GM19438 (cell line): Measurements from ENCODE around the gene WFDC1.
"Not testable (repeated sequence)": the region's sequence is repeated elsewhere in the genome, so short reads cannot be mapped to it uniquely, and the experiment has no call there.

Experiments used
- ATAC-seq: cut with Tn5 transposase; IDR thresholded peaks from one replicate; pipeline ENCODE4 v1.9.1; 2021; ENCODE audit warnings: low read depth; ENCODE audit not compliant: unreplicated experiment

WFDC1 gene

DNA sequence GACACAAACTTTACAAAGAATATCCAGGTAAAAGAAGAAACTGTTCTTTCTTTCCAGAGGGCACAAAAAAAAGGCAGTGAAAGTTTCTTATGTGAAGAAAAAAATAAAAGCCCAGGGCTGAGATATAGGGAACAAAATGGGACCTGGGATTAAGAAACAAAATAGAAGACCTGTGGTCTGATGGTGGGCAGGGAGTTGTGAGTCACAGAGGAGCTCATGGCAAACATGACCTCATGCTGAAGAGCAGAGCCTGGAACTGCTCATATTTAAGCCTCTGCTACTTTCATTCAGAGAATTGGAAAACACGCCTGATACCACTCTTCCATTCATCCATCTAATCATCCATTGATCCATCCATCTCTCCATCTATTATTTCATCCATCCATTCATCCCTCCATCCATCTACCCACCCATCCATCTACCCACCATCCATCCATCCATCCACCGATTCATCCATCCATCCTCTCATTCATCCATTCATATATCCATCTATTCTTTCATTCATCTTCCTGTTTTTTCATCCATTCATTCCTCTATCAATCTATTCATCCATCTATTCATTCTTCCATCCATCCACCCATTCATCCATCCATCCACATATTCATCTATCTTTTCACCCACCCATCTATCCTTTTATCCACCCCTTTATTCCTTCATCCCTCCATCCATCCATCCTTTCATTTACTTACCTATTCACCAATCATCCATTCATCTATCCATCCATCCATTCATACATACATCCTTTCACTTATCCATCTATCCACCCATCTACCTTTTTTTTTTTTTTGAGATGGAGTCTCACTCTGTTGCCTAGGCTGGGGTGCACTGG lies 30.0 kb downstream of the WFDC1 start:
- ATAC-seq = no peak

DNA sequence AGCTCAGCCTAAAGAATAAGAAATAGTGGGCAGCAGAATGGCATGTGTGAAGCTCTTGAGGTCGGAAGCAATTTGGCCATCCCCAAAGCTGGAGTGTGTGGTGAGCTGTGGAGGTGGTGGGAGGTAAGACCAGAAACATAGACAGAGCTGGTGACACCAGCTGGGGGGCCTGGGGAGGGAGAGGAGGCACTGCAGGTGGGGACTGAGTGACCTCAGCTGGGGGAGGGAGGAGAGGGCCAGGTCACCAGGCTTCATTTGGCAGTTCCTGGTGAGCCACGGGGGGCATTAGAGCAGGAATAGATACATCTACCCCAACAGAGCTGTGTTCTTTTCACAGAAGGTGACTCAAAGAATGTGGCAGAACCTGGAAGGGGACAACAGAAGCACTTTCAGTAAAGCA lies 31.9 kb downstream of the WFDC1 start:
- no peak for ATAC-seq

DNA sequence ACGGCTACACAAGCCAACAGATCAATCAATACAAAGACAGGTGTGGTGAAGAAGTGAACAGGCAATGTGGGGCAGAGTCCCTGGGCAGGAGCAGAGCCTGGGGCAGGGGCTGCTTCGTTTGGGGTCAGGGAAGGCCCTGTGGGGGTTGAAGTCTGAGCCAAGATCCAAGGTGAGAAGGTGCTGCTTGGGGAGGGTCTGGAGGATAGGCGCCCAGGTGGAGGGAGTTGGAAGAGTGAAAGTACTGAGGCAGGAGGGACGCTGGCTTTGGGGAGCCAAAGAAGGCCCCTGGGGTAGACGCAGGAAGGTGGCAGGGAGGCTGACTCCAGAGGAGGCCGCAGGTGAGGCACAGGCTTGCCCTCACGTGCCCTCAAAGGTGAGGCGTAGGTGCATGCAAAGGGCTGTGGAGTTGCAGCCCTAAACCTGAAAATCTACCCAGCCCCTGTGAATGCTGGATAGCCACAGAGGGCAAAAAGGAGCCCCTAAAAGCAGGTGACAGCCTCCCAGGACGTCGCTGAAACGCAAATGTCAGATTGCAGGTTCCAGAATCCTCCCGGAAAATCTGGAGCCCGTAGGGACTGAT lies 33.3 kb downstream of the WFDC1 start:
- ATAC-seq = no peak

DNA sequence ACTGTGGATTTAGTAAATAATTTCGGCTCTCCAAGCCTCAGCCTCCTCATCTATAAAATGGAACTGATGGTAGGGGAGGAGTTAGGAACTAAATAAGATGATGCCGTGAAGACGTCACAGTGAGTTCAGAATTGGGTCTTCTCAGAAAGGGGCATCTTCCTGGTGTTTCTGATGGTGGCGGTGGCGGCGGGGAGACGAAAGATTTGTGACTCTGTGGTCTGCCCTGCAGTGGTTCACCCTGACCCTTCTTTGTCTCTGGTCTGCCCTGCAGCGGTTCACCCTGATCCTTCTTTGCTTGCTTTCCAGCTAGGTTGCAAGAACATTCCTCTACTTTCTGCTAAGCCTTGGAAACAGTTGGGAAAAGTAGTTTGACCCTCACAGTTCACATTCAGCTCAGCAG lies 34.3 kb downstream of the WFDC1 start:
- ATAC-seq = no peak

DNA sequence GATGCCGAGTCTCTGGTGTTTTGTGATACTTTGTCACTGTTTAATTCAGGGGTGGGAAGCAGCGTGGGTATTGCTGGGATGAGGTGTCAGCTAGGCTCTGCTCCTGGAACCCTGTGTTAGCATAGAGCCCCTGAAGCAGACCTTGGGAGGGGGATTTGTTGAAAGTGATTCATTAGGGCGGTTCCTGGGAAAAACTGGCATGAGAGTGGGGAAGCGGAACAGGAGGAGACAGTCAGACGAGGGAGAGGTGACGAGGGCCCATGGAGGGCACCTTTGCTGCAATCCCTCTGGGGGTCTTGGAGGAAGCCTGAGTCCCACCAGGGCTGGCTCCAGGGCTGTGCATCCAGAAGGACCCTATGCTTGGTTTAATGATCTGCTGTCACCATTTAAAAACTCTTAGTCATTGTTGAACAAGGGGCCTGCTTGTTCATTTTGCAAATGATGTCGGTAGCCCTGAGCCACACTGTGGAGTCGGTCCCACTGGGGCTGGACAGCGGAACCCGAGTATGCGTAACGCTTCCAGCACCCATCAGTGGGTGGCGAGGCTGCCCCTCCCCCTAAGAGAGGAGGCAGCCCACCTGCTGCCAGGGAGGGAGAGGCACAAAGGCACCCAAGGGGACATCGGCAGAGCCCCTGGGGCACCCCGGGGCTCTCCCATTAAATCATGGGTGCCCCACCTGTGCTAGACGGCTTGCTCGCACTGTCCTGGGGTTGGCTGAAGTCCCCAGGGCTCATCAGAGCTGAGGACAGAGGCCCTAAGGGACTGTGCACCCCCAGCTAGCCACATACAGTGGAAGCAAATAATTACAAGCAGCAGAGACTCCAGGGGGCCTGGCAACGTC lies 35.4 kb downstream of the WFDC1 start:
- no peak for ATAC-seq

DNA sequence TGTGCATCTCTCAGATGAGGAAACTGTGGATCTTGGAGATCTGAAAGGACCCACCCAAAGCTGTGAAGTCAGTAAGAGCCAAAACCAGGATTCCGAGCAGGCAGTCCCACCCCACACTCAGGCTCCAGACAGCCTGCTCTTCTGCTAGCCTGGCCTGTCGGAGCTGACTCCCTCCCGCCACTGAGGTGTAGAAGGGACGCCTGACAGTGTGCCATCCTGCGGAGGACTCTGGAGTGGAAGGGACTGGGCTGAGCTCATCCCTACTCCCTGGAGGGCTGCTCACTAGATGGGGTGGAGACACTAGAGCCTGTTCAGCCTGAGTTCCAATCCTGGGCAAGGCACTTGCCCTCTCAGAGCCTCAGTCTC lies 36.0 kb downstream of the WFDC1 start:
- ATAC-seq = no peak

DNA sequence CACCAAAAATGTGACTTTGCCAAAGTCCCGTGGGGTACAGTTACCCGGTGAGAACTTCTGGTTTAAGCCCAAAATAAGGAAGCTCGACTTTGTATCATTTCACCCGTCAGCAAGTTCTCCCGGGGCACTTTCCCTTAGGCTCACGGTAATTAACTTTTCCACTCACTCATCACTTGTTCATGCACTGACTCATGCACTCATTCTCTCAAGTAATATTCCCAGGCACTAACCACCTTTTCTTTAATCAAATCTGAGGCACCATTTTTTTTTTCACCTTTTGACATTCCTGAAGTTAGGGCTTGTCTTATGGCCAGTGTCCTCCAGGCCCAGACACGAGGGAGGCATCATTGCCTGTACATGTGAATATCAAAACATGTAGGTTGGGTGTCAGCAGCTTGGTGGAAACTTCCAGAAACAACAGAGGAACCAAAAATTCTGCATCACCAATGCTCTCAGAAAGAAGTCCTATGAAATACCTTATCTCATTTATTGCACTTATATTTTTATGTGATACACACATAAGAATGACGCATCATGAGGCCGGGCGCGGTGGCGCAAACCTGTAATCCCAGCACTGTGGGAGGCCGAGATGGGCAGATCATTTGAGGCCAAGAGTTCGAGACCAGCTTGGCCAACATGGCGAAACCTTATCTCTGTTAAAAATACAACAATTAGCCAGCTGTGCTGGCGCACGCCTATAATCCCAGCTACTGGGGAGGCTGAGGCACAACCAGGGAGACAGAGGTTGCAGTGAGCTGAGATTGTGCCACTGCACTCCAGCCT lies 37.5 kb downstream of the WFDC1 start:
- no peak for ATAC-seq

DNA sequence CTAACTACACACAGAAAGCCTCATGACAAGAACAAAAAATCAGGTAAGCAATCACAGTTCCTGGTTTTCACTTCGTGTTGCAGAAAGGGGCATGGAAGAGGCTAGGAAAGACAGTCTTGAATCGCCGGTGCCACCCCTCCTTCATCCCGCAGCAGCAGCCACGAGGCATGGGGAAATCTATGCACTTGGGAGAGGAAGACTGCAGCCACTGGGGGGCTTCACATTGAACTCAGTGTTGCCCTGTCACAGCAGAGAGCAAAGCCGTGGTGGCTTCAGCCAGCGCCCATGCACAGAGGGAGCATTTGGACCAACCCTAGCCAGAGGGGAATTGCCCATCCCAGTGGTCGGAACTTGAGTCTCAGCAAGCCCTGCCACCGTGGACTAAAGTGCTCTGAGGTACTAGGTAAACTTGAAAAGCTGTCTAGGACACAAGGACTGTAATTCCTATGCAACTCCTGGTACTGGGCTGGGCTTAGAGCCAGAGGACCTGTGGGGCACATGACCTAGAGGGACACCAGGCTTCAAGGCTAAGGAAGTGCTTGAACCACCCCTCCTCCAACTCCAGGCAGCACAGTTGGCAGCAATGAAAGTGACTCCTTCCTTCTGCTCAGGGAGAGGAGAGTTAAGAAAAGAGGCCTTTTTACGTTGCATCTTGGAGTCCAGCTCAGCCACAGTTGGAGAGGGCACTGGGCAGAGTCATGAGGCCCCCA lies 38.5 kb downstream of the WFDC1 start:
- no peak for ATAC-seq

DNA sequence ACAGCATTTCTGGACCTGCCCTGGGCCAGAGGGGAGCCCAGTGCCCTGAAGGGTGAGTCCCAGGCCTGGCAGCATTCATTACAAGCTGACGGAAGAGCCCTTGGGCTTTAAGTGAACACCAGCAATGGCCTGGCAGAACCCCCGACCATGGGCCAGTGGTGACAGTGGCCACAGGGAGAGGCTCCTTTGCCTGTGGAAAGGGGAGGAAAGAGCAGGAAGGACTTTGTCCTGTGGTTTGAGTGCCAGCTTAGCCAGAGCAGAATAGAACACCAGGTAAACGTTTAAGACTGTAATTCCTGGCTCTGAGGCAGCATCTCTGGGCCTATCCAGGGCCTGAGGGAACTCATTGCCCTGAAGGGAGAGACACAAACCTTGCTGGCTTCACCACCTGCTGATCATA lies 39.4 kb downstream of the WFDC1 start:
- ATAC-seq = no peak

DNA sequence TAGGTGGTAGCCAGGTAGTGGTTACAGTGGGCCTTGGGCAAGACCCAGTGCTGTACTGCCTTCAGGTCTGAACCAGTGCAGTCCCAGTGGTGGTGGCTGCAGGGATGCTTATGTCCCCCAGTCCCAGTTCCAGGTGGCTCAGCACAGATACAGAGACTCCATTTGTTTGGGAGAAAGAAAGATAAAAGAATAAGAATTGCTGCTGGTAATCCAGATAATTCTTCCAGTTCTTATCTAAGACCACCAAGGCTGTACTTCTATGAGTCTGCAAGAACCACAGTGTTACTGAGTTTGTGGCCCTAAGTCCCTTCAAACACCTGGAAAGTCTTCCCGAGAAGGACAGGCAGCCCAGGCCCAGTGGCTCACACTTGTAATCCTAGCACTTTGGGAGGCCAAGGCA lies 39.8 kb downstream of the WFDC1 start:
- ATAC-seq = no peak

DNA sequence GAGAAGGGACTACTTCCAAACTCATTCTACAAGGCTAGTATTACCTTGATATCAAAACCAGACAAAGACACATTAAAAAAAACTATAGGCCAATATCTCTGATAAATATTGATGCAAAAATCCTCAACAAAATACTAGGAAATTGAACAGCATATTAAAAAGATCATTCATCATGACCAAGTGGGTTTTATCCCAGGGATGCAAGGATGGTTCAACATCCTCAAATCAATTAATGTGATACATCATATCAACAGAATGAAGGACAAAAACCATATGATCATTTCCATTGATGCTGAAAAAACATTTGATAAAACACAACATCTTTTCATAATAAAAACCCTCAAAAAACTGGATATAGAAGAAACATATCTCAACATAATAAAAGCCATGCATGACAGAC lies 42.6 kb downstream of the WFDC1 start:
- ATAC-seq = not testable (repeated sequence)

DNA sequence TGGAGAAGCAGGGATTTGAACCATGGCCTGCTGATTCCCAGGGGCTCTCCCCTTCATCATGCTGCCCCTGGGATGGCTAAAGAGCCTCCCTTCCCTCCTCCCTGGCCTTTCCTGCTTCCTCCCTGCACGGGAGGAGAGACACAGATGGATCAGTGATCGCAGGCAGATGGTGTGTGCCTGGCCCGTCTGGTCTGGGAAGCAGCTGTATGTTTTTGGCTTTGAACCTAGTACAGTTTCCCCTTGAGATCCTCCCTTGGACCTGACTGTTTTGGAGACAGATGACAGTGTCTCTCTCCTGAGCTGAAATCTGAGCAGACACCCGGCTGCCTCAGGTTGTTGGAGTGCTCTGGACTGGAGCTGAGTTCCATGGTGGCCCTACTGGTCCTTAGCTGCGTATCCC lies 44.6 kb downstream of the WFDC1 start:
- no peak for ATAC-seq

DNA sequence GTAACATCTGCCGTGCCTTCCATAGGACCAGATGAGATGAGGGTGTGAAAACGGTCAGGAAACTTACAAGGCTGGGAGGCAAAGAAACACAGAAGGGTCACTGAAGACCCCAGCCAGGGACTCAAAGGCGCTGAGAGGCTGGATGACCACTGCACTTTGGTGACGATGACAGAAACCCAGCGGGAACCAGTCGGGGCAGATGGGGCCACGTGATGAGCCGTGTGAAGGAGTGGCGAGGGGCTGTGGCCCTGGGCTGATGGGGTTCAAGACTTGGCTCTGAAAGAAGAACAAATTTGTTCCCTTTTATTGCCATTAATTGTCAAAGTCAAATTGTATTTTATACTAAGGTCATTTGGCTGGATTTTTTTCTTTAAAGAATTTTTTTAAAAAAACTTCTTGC lies 45.1 kb downstream of the WFDC1 start:
- no peak for ATAC-seq

DNA sequence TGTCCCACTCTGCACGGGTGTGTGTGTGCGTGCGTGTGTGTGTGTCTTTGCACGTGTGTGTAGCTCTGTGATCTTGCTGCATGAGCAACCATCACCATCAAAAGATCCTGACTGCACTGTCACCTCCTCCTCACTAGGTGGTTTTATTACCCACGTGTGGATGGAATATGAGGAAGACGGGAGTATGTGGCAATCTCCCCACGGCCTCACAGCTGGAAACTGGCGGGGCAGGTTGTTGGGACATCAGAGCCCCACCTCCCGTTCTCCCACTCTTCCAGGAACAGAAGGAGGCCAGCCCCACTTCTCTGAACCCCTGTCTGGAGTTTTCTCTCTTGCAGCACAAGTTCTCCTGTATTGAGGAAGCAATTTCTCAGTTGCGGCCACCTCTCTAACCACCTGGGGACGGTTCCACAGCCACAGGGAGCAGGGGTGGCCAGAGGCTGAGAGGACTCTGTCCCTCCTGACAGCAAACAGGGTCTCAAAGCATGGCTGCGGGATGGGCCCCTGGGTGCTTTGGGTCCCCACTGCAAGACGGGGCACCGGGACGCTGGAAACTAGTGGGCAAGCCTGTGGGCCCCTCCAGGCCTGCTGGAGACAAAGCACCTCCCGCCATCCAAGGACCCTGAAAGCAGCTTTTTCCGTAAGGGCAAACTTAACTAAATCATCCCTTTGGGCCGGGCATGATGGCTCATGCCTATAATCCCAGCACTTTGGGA lies 45.8 kb downstream of the WFDC1 start:
- ATAC-seq = no peak

DNA sequence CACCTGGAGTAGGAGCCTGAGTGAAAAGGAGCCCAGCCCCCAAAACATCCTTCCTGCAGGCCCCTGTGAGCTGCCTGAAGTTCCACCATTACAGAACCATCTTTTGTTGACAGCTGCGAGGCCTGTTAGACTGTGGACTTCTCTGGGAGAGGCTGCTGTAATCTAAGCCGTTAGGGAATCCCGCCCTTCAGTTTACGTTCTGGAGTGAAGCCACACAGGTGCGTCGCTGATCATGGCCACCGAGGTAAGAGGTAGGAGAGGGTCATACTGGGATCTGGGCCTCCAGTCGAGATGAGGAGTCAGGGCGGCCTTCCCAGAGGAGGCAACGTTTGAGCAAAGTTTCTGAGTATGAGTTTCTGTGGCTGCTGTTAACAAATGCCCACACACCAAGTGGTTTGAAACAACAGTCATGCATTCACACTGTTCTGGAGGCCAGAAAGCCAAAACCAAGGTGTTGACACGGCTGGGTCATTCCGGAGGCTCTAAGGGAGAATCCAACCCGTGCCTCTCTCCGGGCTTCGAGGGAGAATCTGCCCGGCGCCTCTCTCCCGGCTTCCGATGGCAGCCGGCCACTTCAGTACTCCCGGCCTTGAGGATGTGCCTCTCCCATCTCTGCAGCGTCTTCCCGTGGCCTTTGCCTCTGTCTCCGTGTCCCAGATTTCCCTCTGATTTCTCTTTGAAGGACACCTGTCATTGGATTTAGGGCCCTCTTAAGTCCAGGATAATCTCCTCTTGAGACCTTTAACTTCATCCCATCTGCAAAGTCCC lies 47.0 kb downstream of the WFDC1 start:
- no peak for ATAC-seq

DNA sequence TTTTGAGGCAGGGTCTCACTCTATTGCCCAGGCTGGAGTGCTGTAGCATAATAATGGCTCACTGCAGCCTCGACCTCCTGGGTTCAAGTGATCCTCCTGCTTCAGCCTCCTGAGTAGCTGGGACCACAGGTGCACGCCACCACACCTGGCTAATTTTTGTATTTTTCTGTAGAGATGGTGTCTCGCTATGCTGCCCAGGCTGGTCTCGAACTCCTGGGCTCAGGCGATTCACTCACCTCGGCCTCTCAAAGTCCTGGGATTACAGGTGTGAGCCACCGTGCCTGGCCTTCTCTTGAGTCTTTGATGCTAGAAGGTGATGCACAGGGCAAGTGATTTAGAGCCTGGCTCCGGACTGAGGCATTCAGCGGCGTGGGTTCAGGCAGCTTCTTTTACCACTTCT lies 49.1 kb downstream of the WFDC1 start:
- not testable (repeated sequence) for ATAC-seq

DNA sequence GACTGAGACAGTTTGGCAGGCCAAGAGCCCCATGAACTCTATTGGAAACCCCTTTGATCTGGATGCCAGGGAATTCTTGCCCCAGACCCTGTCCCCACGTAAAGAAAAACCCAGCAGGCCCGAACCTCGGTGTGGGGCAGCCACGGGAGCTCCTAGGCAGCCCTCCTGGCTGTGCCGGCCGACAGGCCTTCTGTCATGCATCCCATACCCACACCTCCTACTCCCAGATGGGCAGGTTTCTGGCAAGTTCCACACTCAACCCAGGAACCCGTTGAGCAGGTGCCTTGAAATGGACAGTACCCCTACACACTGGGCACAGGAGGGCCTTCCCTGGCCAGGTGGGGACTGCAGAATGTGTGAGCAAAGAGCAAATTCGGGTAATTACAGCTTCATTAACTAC lies 50.1 kb downstream of the WFDC1 start:
- no peak for ATAC-seq

DNA sequence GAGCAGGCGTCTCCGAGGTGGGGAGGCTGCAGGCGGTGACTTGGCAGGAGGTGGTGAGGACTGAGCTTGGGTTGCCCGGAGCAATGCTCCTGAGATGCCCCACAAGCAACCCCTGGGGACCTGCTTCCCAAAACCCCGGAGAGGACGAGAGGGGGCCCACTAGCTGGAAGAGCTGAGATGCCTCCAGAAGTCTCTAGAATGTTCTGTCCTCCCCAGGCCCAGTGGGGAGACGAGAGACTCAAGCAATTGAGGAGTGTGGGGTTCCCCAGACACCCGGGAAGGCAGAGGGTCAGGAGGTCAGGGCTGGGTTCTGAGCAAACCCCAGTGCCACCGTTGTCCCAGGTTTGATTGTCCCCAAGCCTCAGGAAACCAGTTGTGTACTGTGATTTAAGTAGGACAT lies 52.5 kb downstream of the WFDC1 start:
- ATAC-seq = no peak

DNA sequence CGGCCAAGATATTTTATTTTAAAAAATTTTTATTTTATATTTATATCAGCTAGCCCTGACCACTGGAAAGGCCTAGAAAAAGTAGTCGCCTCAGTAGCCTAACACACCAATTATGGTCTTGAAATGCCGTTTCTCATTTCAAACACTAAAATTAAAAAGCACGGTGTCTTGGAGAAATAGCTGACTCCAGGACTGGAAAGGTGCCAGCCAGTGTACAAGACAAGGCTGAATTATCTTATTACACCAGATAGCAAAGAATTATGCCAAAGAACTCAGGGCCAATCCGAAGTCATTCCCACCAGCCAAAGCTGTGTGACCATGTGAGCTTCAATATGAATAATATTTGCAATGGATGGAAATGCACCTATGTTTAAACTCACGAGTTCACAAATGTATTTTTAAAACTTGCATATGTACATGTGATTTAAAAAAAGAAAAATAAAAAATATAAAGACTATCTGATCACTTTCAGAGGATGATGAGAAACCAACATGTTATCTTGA lies 53.8 kb downstream of the WFDC1 start:
- no peak for ATAC-seq
